Endothelial cell of umbilical vein (primary cell): ENCODE results near the gene NAV2. TPM values are rescaled to one million over a fixed set of nuclear protein-coding genes. Genes with fewer than 3 reads are reported as not detected.

Source experiments
- BruUV-seq: library from RNA; stranded (reverse); fragments of 400-500 nt; replicated peaks from 2 replicates; lab custom pipeline; 2021; lab: Mats Ljungman, UMichigan
- CTCF ChIA-PET: fragments of 300-600, 350-600 bp; sonication (Branson Sonifier 250); formaldehyde crosslinking; loops from one replicate; lab custom pipeline; 2021; ENCODE audit warnings: antibody characterized with exemption, inconsistent platforms; lab: Charles Lee
- POLR2A ChIA-PET: fragments of 300-600, 350-600 bp; sonication (Branson Sonifier 250); formaldehyde crosslinking; loops from one replicate; lab custom pipeline; 2021; ENCODE audit warnings: antibody characterized with exemption, inconsistent platforms; lab: Charles Lee
- DNase-seq: peaks from one replicate; pipeline ENCODE4 v3.0.0-alpha.2; 2011; ENCODE audit warnings: low read depth, low spot score
- FAIRE-seq: peaks from 2 replicates; lab custom pipeline; 2011; peaks lifted over from hg19 to GRCh38; lab: Jason Lieb, UNC
- H2AFZ ChIP-seq: 2 replicates; pipeline ENCODE4 v1.6.0; 2012; ENCODE audit warnings: low read depth, low read length, control low read depth, inconsistent platforms
- H3K27ac ChIP-seq: 2 replicates; pipeline ENCODE4 v1.5.1; 2011; ENCODE audit warnings: low read depth, mild to moderate bottlenecking, control low read depth, low read length, moderate library complexity; ENCODE audit not compliant: insufficient read depth
- H3K27me3 ChIP-seq, 2 experiments: 2 replicates each; pipeline versions ENCODE4 v1.6.0 to v1.6.1; 2011; ENCODE audit warnings: low read length in 2 of 2, mixed read lengths in 1 of 2; ENCODE audit not compliant: control insufficient read depth in 2 of 2, insufficient read depth in 2 of 2
- H3K36me3 ChIP-seq, 2 experiments: 2 replicates in 1 of 2; 3 replicates in 1 of 2; pipeline ENCODE4 v1.5.1; 2011; ENCODE audit warnings: low read length in 2 of 2, mild to moderate bottlenecking in 1 of 2, moderate library complexity in 1 of 2; ENCODE audit not compliant: control insufficient read depth in 2 of 2, insufficient read depth in 2 of 2; ENCODE audit errors: extremely low read depth in 1 of 2
- H3K4me1 ChIP-seq: 3 replicates; pipeline ENCODE4 v1.5.1; 2011; ENCODE audit warnings: mild to moderate bottlenecking, low read length; ENCODE audit not compliant: control insufficient read depth, insufficient read depth; ENCODE audit errors: extremely low read depth
- H3K4me2 ChIP-seq: 2 replicates; pipeline ENCODE4 v1.6.1; 2011; ENCODE audit warnings: low read length, control low read depth, mixed read lengths; ENCODE audit not compliant: insufficient read depth
- H3K4me3 ChIP-seq, 3 experiments: fragments of 200-600 bp in 1 of 3; sonication (generic), shearing (Covaris generic) in 1 of 3; replicated peaks in 1 of 3; 2 replicates each; pipeline ENCODE4 v1.5.1; 2011 to 2016; ENCODE audit warnings: control low read depth in 3 of 3, low read length in 3 of 3, mild to moderate bottlenecking in 2 of 3, inconsistent platforms in 1 of 3, low read depth in 1 of 3, moderate library complexity in 1 of 3; ENCODE audit not compliant: insufficient read depth in 1 of 3
- H3K79me2 ChIP-seq: 2 replicates; pipeline ENCODE4 v1.6.0; 2012; ENCODE audit warnings: low read length, inconsistent platforms; ENCODE audit not compliant: control insufficient read depth, insufficient read depth
- H3K9ac ChIP-seq: replicated peaks from 2 replicates; pipeline ENCODE3; 2011; ENCODE audit warnings: low read length, control low read depth; ENCODE audit not compliant: insufficient read depth; ENCODE audit errors: extremely low read depth
- H3K9me1 ChIP-seq: replicated peaks from 3 replicates; pipeline ENCODE4 v1.6.0; 2011; ENCODE audit warnings: mild to moderate bottlenecking, low read length; ENCODE audit not compliant: control insufficient read depth, insufficient read depth; ENCODE audit errors: extremely low read depth
- H3K9me3 ChIP-seq: replicated peaks from 2 replicates; pipeline ENCODE4 v1.5.1; 2012; ENCODE audit warnings: low read length, inconsistent platforms; ENCODE audit not compliant: control insufficient read depth, insufficient read depth
- H4K20me1 ChIP-seq: replicated peaks from 2 replicates; pipeline ENCODE3; 2011; ENCODE audit warnings: mild to moderate bottlenecking, low read length; ENCODE audit not compliant: control insufficient read depth, insufficient read depth; ENCODE audit errors: extremely low read depth
- CTCF ChIP-seq, 2 donors: IDR thresholded peaks; 1 replicate in 1 of 2; 2 replicates in 1 of 2; pipeline ENCODE4 v1.5.1; 2011; ENCODE audit warnings: low read length in 2 of 2, mild to moderate bottlenecking in 2 of 2, moderate library complexity in 2 of 2, control low read depth in 1 of 2, inconsistent platforms in 1 of 2, low read depth in 1 of 2; ENCODE audit not compliant: insufficient read depth in 1 of 2; ENCODE audit errors: extremely low read depth in 1 of 2
- EZH2 ChIP-seq: IDR thresholded peaks from 2 replicates; pipeline ENCODE4 v1.6.1; 2012; ENCODE audit warnings: borderline replicate concordance, low read depth, mild to moderate bottlenecking, moderate library complexity, low read length, inconsistent platforms; ENCODE audit not compliant: severe bottlenecking
- FOS ChIP-seq: IDR thresholded peaks from 2 replicates; pipeline ENCODE4 v1.6.1; 2011; ENCODE audit warnings: mild to moderate bottlenecking, low read length, moderate library complexity, borderline replicate concordance; ENCODE audit not compliant: insufficient read depth
- GATA2 ChIP-seq: IDR thresholded peaks from 2 replicates; pipeline ENCODE4 v1.7.0; 2011; ENCODE audit warnings: low read depth, mild to moderate bottlenecking, moderate library complexity, mixed read lengths, low read length; ENCODE audit not compliant: insufficient read length, insufficient read depth
- JUN ChIP-seq: IDR thresholded peaks from 2 replicates; pipeline ENCODE4 v1.6.1; 2011; ENCODE audit warnings: borderline replicate concordance, low read depth; ENCODE audit not compliant: insufficient read length, insufficient read depth
- MAX ChIP-seq: IDR thresholded peaks from 2 replicates; pipeline ENCODE4 v1.6.1; 2011; ENCODE audit not compliant: insufficient read depth, insufficient read length
- MYC ChIP-seq: IDR thresholded peaks from one replicate; pipeline ENCODE4 v1.6.1; 2011; ENCODE audit warnings: mild to moderate bottlenecking, low read depth, low read length
- POLR2A ChIP-seq: IDR thresholded peaks from 2 replicates; pipeline ENCODE4 v1.6.1; 2012; ENCODE audit warnings: low read depth, mild to moderate bottlenecking, control low read depth, low read length
- POLR2AphosphoS5 ChIP-seq: IDR thresholded peaks from 2 replicates; pipeline ENCODE4 v1.6.1; 2012; ENCODE audit warnings: low read depth, mild to moderate bottlenecking, control low read depth, low read length, moderate library complexity; ENCODE audit not compliant: insufficient read depth
- dilution Hi-C: fragments of 300-500 bp; cut with MboI; formaldehyde crosslinking; loops from one replicate; pipeline ENCODE4 v1.15.0; 2019; ENCODE audit warnings: low sequenced_read_pairs; ENCODE audit not compliant: extremely low pct_ligation_motif_present
- intact Hi-C: fragments of 100-400 bp; cut with micrococcal nuclease; formaldehyde crosslinking; loops from one replicate; pipeline ENCODE4 v1.10.0; 2022
- polyA plus RNA-seq, 4 experiments: library from polyadenylated mRNA; depleted of rRNA in 3 of 4; stranded (reverse) in 3 of 4; unstranded in 1 of 4; fragments of >200 nt; gene quantifications; 2 replicates each; pipeline versions ENCODE4 v1.2.1 to v1.2.3, GENCODE V29; 2011 to 2012; ENCODE audit warnings: missing spikeins in 1 of 4
- total RNA-seq: library from RNA; stranded (reverse); gene quantifications from 2 replicates; pipeline ENCODE4 v1.2.3, GENCODE V29; 2021

NAV2 gene
- total and polyA plus RNA-seq, 2 donors (not counting 3 experiments of a cell fraction or from before 2014, with no cell fraction given) = 10.9 to 68.0 TPM

- Histone ChIP-seq H3K4me3 (no peak overlapping the region), H3K4me2 (no peak overlapping the region), H3K27ac (no peak overlapping the region), H3K9me1 (no peaks in the 10 kb centered on the region), H3K36me3 (peaks cover 4 to 7% of the 10 kb centered on the region in 2 experiments), H4K20me1 (no peaks in the 10 kb centered on the region), H3K9ac (no peak overlapping the region), H3K9me3 (no peaks in the 10 kb centered on the region), H3K27me3 (no peaks in the 10 kb centered on the region), H3K79me2 (no peaks in the 10 kb centered on the region), H3K4me1 (no peaks in the 10 kb centered on the region), H2AFZ (no peak overlapping the region)
- ChIA-PET CTCF (no interaction called here), POLR2A (no interaction called here)
- dilution Hi-C loops (no loop called here), intact Hi-C loops (no loop called here)
- FAIRE-seq (no peak), DNase-seq (no peak)
- BruUV-seq = no TSS peak
- TF ChIP-seq GATA2 = no peak
- TF ChIP-seq POLR2A = no peak
- TF ChIP-seq MYC = no peak
- TF ChIP-seq MAX = no peak
- TF ChIP-seq CTCF (IDR thresholded peaks at IDR 0.05; ENCODE audit: extremely low read depth in 1 of 2, insufficient read depth in 1 of 2, low read depth in 1 of 2, low read length in 2 of 2) = no peak
- no peak for TF ChIP-seq EZH2
- no peak for TF ChIP-seq POLR2AphosphoS5
- no peak for TF ChIP-seq FOS
- TF ChIP-seq JUN = no peak
Observed at GRCh38 chr11:20070459-20070858, 357.8 kb downstream of the NAV2 start.
